Neural progenitor cell (in vitro differentiated cells): ENCODE data around the gene OGG1.

ENCODE experiments used
- CTCF ChIP-seq: fragments of 200-600 bp; sonication (generic); IDR thresholded peaks from 2 replicates; pipeline ENCODE4 v1.5.1; 2017; ENCODE audit warnings: antibody characterized with exemption, mild to moderate bottlenecking
- EZH2 ChIP-seq: fragments of 200-600 bp; sonication (generic); IDR thresholded peaks from 2 replicates; pipeline ENCODE4 v1.6.1; 2017; ENCODE audit warnings: antibody characterized with exemption, mild to moderate bottlenecking, moderate library complexity
- EZH2phosphoT487 ChIP-seq: fragments of 200-600 bp; sonication (generic); IDR thresholded peaks from 2 replicates; pipeline ENCODE4 v1.6.1; 2017; ENCODE audit warnings: antibody characterized with exemption

GRCh38 chr3:9725775-9726515, 23.8 kb upstream of the OGG1 start:
- no peak for TF ChIP-seq EZH2phosphoT487
- TF ChIP-seq CTCF, result no peak
- TF ChIP-seq EZH2, result no peak
